DND-41 (cell line): ENCODE data around the gene NAALADL1.

Experiments used
- ATAC-seq: fragments of 200-7000 bp; cut with Tn5 transposase; 3 replicates; pipeline ENCODE4 v1.9.1; 2021; ENCODE audit warnings: low read depth; ENCODE audit not compliant: insufficient read depth
- DNase-seq: peaks from one replicate; pipeline ENCODE4 v3.0.0-alpha.2; 2020
- H2AFZ ChIP-seq: 2 replicates; pipeline ENCODE4 v1.6.0; 2012; ENCODE audit warnings: low read depth, low read length
- H3K27ac ChIP-seq: 2 replicates; pipeline ENCODE4 v1.5.1; 2012; ENCODE audit warnings: low read length, inconsistent platforms
- H3K27me3 ChIP-seq: fragments of 200-600 bp; sonication (generic); 2 replicates; pipeline ENCODE4 v1.6.0; 2012; ENCODE audit warnings: low read length, mild to moderate bottlenecking, inconsistent platforms; ENCODE audit not compliant: insufficient read depth, poor library complexity
- H3K36me3 ChIP-seq: 2 replicates; pipeline ENCODE4 v1.5.1; 2012; ENCODE audit warnings: low read length, inconsistent platforms; ENCODE audit not compliant: insufficient read depth
- H3K4me1 ChIP-seq: 2 replicates; pipeline ENCODE4 v1.5.1; 2012; ENCODE audit warnings: mild to moderate bottlenecking, low read length; ENCODE audit not compliant: insufficient read depth
- H3K4me2 ChIP-seq: 2 replicates; pipeline ENCODE4 v1.6.0; 2012; ENCODE audit warnings: mild to moderate bottlenecking, moderate library complexity, low read length, inconsistent platforms; ENCODE audit not compliant: insufficient read depth
- H3K4me3 ChIP-seq, 2 experiments: fragments of 200-600 bp in 1 of 2; shearing (Covaris generic) in 1 of 2; 2 replicates each; pipeline ENCODE4 v1.5.1; 2012 to 2016; ENCODE audit warnings: inconsistent platforms in 2 of 2, low read length in 2 of 2, mild to moderate bottlenecking in 2 of 2, low read depth in 1 of 2, moderate library complexity in 1 of 2
- H3K79me2 ChIP-seq: 2 replicates; pipeline ENCODE4 v1.6.0; 2012; ENCODE audit warnings: low read length, inconsistent platforms; ENCODE audit not compliant: insufficient read depth
- H3K9ac ChIP-seq: 2 replicates; pipeline ENCODE4 v1.6.0; 2012; ENCODE audit warnings: low read depth, mild to moderate bottlenecking, inconsistent platforms, low read length, moderate library complexity
- H3K9me3 ChIP-seq: 2 replicates; pipeline ENCODE4 v1.5.1; 2012; ENCODE audit warnings: low read length, moderate library complexity, mild to moderate bottlenecking, inconsistent platforms; ENCODE audit not compliant: insufficient read depth, severe bottlenecking
- H4K20me1 ChIP-seq: 2 replicates; pipeline ENCODE4 v1.6.0; 2012; ENCODE audit warnings: low read length; ENCODE audit not compliant: insufficient read depth
- EZH2 ChIP-seq: IDR thresholded peaks from 3 replicates; pipeline ENCODE4 v1.6.1; 2012; ENCODE audit warnings: borderline replicate concordance, low read depth, mild to moderate bottlenecking, moderate library complexity, low read length, inconsistent platforms; ENCODE audit not compliant: severe bottlenecking
- TF ChIP-seq, protein P1 (sequence below): IDR thresholded peaks from 2 replicates; pipeline ENCODE4 v1.5.1; 2012; ENCODE audit warnings: borderline replicate concordance, low read length, moderate library complexity, mild to moderate bottlenecking; ENCODE audit not compliant: poor library complexity, severe bottlenecking; ENCODE audit errors: extremely low read depth

The NAALADL1 gene

GRCh38 chr11:65021509-65021908 lies 36.8 kb downstream of the NAALADL1 start:
- TF ChIP-seq, protein P1, sequence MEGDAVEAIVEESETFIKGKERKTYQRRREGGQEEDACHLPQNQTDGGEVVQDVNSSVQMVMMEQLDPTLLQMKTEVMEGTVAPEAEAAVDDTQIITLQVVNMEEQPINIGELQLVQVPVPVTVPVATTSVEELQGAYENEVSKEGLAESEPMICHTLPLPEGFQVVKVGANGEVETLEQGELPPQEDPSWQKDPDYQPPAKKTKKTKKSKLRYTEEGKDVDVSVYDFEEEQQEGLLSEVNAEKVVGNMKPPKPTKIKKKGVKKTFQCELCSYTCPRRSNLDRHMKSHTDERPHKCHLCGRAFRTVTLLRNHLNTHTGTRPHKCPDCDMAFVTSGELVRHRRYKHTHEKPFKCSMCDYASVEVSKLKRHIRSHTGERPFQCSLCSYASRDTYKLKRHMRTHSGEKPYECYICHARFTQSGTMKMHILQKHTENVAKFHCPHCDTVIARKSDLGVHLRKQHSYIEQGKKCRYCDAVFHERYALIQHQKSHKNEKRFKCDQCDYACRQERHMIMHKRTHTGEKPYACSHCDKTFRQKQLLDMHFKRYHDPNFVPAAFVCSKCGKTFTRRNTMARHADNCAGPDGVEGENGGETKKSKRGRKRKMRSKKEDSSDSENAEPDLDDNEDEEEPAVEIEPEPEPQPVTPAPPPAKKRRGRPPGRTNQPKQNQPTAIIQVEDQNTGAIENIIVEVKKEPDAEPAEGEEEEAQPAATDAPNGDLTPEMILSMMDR, result no peak
- no peak for TF ChIP-seq EZH2
- Histone ChIP-seq H3K27ac (no peak overlapping the region), H3K36me3 (peaks cover 47% of the 10 kb centered on the region), H3K79me2 (peaks cover 15% of the 10 kb centered on the region), H4K20me1 (peaks cover 15% of the 10 kb centered on the region), H3K4me3 (no peak overlapping the region), H3K4me2 (no peak overlapping the region), H3K9ac (no peak overlapping the region), H3K4me1 (peaks cover 5% of the 10 kb centered on the region; the same call in 1 of the 2 replicates), H2AFZ (no peak overlapping the region), H3K9me3 (no peaks in the 10 kb centered on the region), H3K27me3 (no peaks in the 10 kb centered on the region)
- no peak for DNase-seq
- ATAC-seq, result no peak

GRCh38 chr11:65021003-65021402 lies 37.4 kb downstream of the NAALADL1 start:
- no peak for DNase-seq
- Histone ChIP-seq H3K9ac (no peak overlapping the region), H3K27ac (no peak overlapping the region), H2AFZ (no peak overlapping the region), H3K4me3 (no peak overlapping the region), H4K20me1 (peaks cover 20% of the 10 kb centered on the region), H3K4me1 (peaks cover 9% of the 10 kb centered on the region), H3K27me3 (no peaks in the 10 kb centered on the region), H3K9me3 (no peaks in the 10 kb centered on the region), H3K4me2 (no peak overlapping the region), H3K36me3 (peaks cover 52% of the 10 kb centered on the region), H3K79me2 (peaks cover 20% of the 10 kb centered on the region)
- no peak for ATAC-seq
- no peak for TF ChIP-seq EZH2
- TF ChIP-seq, protein P1, result no peak

DNA sequence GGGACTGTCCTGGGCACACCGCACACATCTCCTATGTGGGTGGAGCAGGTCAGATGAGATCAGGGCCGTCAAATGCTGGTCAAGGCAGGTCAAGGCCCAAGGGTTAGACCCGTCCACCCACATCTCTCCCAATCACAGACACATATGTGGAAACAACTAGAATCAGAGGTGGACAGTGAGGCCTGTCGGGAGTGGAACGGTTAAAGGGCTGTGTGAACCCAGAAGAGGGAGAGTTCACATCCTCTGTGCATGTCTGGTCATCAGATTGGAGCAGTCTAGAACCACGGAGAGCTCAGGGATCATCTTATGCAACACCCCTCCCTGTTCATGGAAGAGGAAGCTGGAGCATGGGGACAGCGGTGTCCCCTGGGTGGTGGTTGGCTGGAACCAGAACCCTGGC lies 38.5 kb downstream of the NAALADL1 start:
- DNase-seq (no peak), ATAC-seq (no peak)
- H3K79me2 ChIP-seq, result peaks cover 32% of the 10 kb centered on the region
- no peak overlapping the region for H3K4me2 ChIP-seq
- H3K27me3 ChIP-seq, result no peaks in the 10 kb centered on the region
- H4K20me1 ChIP-seq, result peaks cover 20% of the 10 kb centered on the region
- peaks cover 52% of the 10 kb centered on the region for H3K36me3 ChIP-seq
- no peak overlapping the region for H3K9ac ChIP-seq
- no peak overlapping the region for H2AFZ ChIP-seq
- no peak for TF ChIP-seq EZH2
- TF ChIP-seq, protein P1, result no peak
- no peaks in the 10 kb centered on the region for H3K9me3 ChIP-seq
- H3K4me3 ChIP-seq, result no peak overlapping the region
- no peak overlapping the region for H3K27ac ChIP-seq
- H3K4me1 ChIP-seq, result peaks cover 21% of the 10 kb centered on the region

DNA sequence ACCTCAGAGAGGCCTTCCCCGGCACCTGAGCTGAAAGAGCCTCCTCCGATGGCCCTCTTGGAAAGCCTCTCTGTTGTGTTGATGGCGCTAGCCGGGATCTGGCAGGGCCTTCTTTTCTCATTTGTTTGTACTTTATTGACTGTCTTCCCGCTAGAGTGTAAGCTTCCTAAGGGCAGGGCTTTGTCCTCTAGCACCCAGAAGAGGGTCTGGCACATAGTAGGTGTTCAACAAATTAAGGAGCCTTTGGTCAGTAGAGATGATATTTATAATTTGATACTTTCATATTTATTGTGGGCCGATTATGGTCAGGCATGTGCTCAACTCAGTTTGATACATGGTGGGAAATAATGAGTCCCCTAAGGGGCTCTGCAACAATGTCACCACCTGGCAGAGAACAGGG lies 40.4 kb downstream of the NAALADL1 start:
- Histone ChIP-seq H3K27me3 (no peaks in the 10 kb centered on the region), H3K27ac (no peak overlapping the region), H3K9me3 (no peaks in the 10 kb centered on the region), H2AFZ (no peak overlapping the region), H4K20me1 (peaks cover 20% of the 10 kb centered on the region), H3K79me2 (peaks cover 38% of the 10 kb centered on the region), H3K4me3 (no peak overlapping the region), H3K4me1 (peaks cover 28% of the 10 kb centered on the region), H3K4me2 (no peak overlapping the region), H3K36me3 (peaks cover 52% of the 10 kb centered on the region), H3K9ac (no peak overlapping the region)
- no peak for DNase-seq
- TF ChIP-seq, protein P1, result no peak
- no peak for TF ChIP-seq EZH2
- no peak for ATAC-seq
